Measurements from ENCODE around the gene STK39. TPM values are rescaled to one million over a fixed set of nuclear protein-coding genes. Genes with fewer than 3 reads are reported as not detected.

The STK39 gene
- total RNA-seq, 1 experiment from 2014 or later = 22.1 TPM

DNA sequence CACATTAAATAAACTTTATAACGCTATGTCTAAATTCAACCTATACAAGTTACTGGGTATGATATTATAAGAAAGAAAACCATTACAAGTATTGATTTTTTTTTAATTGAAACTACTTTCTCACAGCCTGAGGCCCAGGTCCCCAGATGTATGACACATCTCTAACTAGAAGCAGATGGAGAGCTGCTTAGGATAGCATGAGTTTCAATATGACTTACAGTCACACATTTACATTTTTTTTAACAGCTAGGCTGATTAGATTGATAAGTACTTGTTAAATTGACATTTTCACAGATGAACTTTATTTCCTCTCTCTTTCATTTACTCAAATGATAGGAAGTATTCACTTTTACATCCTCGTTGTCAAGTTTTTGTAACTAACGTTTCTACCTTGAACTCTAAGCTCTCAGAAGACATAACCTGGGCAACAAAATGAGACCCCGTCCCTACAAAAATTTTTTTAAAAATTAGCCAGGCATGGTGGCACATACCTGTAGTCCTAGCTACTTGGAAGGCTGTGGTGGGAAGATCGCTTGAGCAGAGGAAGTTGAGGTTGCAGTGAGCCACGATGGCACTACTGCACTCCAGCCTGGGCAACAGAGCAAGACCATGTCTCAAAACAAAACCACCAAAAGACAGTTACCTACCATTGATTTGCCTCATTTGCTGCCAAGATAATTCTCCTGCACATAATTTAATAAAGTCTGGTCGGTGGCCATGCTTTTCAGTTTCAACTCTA, 52.4 kb downstream of the STK39 start:
- no CpG with 5 or more reads among the region's 7 CpGs for WGBS (ENCODE audit: extremely low coverage, insufficient read length, low lambda C conversion rate)
- no peak overlapping the region for H3K9ac ChIP-seq (ENCODE audit: extremely low read depth, insufficient read length, low read length)
- H3K14ac ChIP-seq (ENCODE audit: insufficient read depth, low read length) = no peak overlapping the region
- Mint-ChIP-seq H3K4me3 (no peak overlapping the region), H3K9me3 (no peaks in the 10 kb centered on the region), H3K4me1 (peaks cover 30 to 32% of the 10 kb centered on the region in 2 experiments), H3K36me3 (ENCODE audit: insufficient read depth in 1 of 3, low read depth in 3 of 3) (no peaks in the 10 kb centered on the region), H3K27me3 (ENCODE audit: low read depth) (no peaks in the 10 kb centered on the region; the same call in 1 of the 2 replicates), H3K27ac (no peak overlapping the region; a peak in 1 of 7 replicates)
- H3K4me1 ChIP-seq (ENCODE audit: insufficient read depth, low read length) = peaks cover 8% of the 10 kb centered on the region; the same call in 1 of the 2 replicates
- H3K23me2 ChIP-seq (ENCODE audit: insufficient read length, low read depth, low read length, poor library complexity, severe bottlenecking) = no peaks in the 10 kb centered on the region
- H2BK20ac ChIP-seq (ENCODE audit: low read depth, low read length, poor library complexity, severe bottlenecking) = no peak overlapping the region
- no peaks in the 10 kb centered on the region for H3K9me3 ChIP-seq (ENCODE audit: control insufficient read depth, low read depth, low read length)
- H2BK120ac ChIP-seq (ENCODE audit: low read depth, low read length, poor library complexity, severe bottlenecking) = no peak overlapping the region
- no peak overlapping the region for H2BK5ac ChIP-seq (ENCODE audit: insufficient read length, low read length)
- H2BK12ac ChIP-seq (ENCODE audit: insufficient read length, low read depth, low read length) = no peak overlapping the region
- DNase-seq = no peak
- no peak overlapping the region for H3K23ac ChIP-seq (ENCODE audit: insufficient read length, low read depth, low read length)
- no peaks in the 10 kb centered on the region for H3K27me3 ChIP-seq (ENCODE audit: insufficient read depth, low read length)
- no peak overlapping the region for H3K56ac ChIP-seq (ENCODE audit: insufficient read length, low read depth, low read length)
- no peaks in the 10 kb centered on the region for H3K79me2 ChIP-seq (ENCODE audit: insufficient read depth, low read length)
- H4K5ac ChIP-seq (ENCODE audit: insufficient read length, low read depth, low read length) = no peak overlapping the region
- no peak overlapping the region for H4K8ac ChIP-seq (replicated peaks; ENCODE audit: insufficient read length, low read depth, low read length)
- no peak overlapping the region for H3T11ph ChIP-seq (ENCODE audit: low read length)
- no peak overlapping the region for H3K18ac ChIP-seq (ENCODE audit: insufficient read length, low read depth, low read length)
- H3K4ac ChIP-seq (ENCODE audit: low read depth, low read length) = no peak overlapping the region
- H3K4me2 ChIP-seq (ENCODE audit: insufficient read depth, insufficient read length, low read length) = no peak overlapping the region
- H4K91ac ChIP-seq (ENCODE audit: insufficient read length, low read depth, low read length) = no peak overlapping the region
- H4K20me1 ChIP-seq (ENCODE audit: control insufficient read depth, insufficient read depth, insufficient read length) = no peaks in the 10 kb centered on the region
- H2AK5ac ChIP-seq (ENCODE audit: insufficient read length, low read length) = no peak overlapping the region
- H3K27ac ChIP-seq (ENCODE audit: insufficient read length, low read depth, low read length) = no peak overlapping the region
- H2AFZ ChIP-seq (ENCODE audit: low read length) = no peak overlapping the region
- TF ChIP-seq, protein P1, sequence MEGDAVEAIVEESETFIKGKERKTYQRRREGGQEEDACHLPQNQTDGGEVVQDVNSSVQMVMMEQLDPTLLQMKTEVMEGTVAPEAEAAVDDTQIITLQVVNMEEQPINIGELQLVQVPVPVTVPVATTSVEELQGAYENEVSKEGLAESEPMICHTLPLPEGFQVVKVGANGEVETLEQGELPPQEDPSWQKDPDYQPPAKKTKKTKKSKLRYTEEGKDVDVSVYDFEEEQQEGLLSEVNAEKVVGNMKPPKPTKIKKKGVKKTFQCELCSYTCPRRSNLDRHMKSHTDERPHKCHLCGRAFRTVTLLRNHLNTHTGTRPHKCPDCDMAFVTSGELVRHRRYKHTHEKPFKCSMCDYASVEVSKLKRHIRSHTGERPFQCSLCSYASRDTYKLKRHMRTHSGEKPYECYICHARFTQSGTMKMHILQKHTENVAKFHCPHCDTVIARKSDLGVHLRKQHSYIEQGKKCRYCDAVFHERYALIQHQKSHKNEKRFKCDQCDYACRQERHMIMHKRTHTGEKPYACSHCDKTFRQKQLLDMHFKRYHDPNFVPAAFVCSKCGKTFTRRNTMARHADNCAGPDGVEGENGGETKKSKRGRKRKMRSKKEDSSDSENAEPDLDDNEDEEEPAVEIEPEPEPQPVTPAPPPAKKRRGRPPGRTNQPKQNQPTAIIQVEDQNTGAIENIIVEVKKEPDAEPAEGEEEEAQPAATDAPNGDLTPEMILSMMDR (conservative IDR thresholded peaks at IDR 0.05) = no peak
- no peaks in the 10 kb centered on the region for H3K79me1 ChIP-seq (ENCODE audit: insufficient read depth, low read depth, low read length, poor library complexity, severe bottlenecking)
- no peak overlapping the region for H2BK15ac ChIP-seq (ENCODE audit: low read depth, low read length)
